H1 (cell line): Measurements from ENCODE around the gene ENO3. TPM values are rescaled to one million over a fixed set of nuclear protein-coding genes. Genes with fewer than 3 reads are reported as not detected.

Source experiments
- BRCA1 ChIP-seq: IDR thresholded peaks from 2 replicates; pipeline ENCODE4 v1.6.1; 2012; ENCODE audit warnings: low read depth, low read length, improper control_type of control experiment
- CBX8 ChIP-seq: fragments of 300-800, 300-1000 bp; sonication (generic); IDR thresholded peaks from 2 replicates; pipeline ENCODE4 v1.7.1; 2016; ENCODE audit warnings: low read depth, low read length, borderline replicate concordance
- CEBPB ChIP-seq: IDR thresholded peaks from 2 replicates; pipeline ENCODE4 v1.6.1; 2012; ENCODE audit warnings: low read depth, low read length
- HDAC6 ChIP-seq: IDR thresholded peaks from one replicate; pipeline ENCODE4 v1.7.1; 2012; ENCODE audit warnings: low read depth, mild to moderate bottlenecking, inconsistent platforms, low read length, moderate library complexity
- POU5F1 ChIP-seq: IDR thresholded peaks from 2 replicates; pipeline ENCODE4 v1.6.1; 2011; ENCODE audit warnings: low read depth, mild to moderate bottlenecking, low read length, moderate library complexity
- RFX5 ChIP-seq: IDR thresholded peaks from 2 replicates; pipeline ENCODE4 v1.6.1; 2011; ENCODE audit warnings: low read depth, low read length, improper control_type of control experiment, borderline replicate concordance
- RNF2 ChIP-seq: fragments of 200-900, 300-1000 bp; sonication (generic); IDR thresholded peaks from 2 replicates; pipeline ENCODE4 v1.7.1; 2016; ENCODE audit warnings: borderline replicate concordance, low read depth, mild to moderate bottlenecking, antibody characterized with exemption, low read length; ENCODE audit not compliant: poor library complexity, severe bottlenecking; ENCODE audit errors: missing control alignments
- TCF12 ChIP-seq: IDR thresholded peaks from 2 replicates; pipeline ENCODE4 v1.6.1; 2011; ENCODE audit warnings: low read depth, mild to moderate bottlenecking, low read length
- polyA plus RNA-seq, 7 experiments: library from polyadenylated mRNA; depleted of rRNA in 3 of 7; stranded (reverse) in 5 of 7; unstranded in 2 of 7; fragments of >200 nt in 5 of 7; fragments of 200-250 nt in 2 of 7; gene quantifications; 1 replicate in 5 of 7; 2 replicates in 1 of 7; 4 replicates in 1 of 7; pipeline versions ENCODE4 v1.2.1 to v1.2.3, GENCODE V29; 2011 to 2013; ENCODE audit warnings: missing spikeins in 2 of 7, mixed read lengths in 2 of 7
- total RNA-seq: library from RNA; stranded (reverse); fragmentation: NEBNext Ultra II Directional; extraction: Animal tissue kit (Norgen Biotek cat#: 25700); gene quantifications from 2 replicates; pipeline ENCODE4 v1.2.1, GENCODE V29; 2021

ENO3 gene
- total and polyA plus RNA-seq, 2 of the 8 experiments (the other 6 are each of a cell fraction or from before 2014, with no cell fraction given): 25.0 to 25.7 TPM

- TF ChIP-seq RFX5 (no peak), CBX8 (no peak), POU5F1 (no peak), CEBPB (no peak), HDAC6 (no peak), RNF2 (no peak), BRCA1 (no peak), TCF12 (no peak)
Observed at GRCh38 chr17:4931963-4932362, 19.0 kb upstream of the ENO3 start, which contains the start of gene GP1BA (continued).
